Stimulated activated CD4-positive, alpha-beta T cell treated with anti-CD3 and anti-CD28 coated beads, Interleukin-2, amount 100 ng/mL, for 48 hours (primary cell): Measurements from ENCODE around the gene GLRA3.
"Not testable (repeated sequence)": the region's sequence is repeated elsewhere in the genome, so short reads cannot be mapped to it uniquely, and the experiment has no call there.

Source experiments
- DNase-seq, 2 donors: peaks; one replicate each; pipeline ENCODE4 v3.0.0-alpha.2; 2020

Gene GLRA3

GRCh38 chr4:174808836-174809235 is 20.2 kb downstream of the GLRA3 start:
- no peak for DNase-seq

DNA sequence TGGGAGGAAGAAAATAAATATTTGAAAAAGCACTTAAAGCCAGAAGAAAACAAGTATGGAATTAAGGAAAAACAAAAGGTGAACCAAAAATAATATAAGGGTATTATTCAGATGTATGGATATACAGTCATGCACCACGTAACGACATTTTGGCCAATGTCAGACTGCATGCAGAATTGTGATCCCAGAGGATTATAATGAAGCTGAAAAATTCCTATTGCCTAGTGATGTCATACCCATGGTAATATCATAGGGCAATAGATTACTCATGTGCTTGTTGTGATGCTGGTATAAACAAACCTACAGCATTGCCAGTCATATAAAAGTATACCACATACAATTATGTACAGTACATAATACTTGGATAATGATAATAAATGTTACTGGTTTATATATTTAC is 20.9 kb downstream of the GLRA3 start:
- no peak for DNase-seq

DNA sequence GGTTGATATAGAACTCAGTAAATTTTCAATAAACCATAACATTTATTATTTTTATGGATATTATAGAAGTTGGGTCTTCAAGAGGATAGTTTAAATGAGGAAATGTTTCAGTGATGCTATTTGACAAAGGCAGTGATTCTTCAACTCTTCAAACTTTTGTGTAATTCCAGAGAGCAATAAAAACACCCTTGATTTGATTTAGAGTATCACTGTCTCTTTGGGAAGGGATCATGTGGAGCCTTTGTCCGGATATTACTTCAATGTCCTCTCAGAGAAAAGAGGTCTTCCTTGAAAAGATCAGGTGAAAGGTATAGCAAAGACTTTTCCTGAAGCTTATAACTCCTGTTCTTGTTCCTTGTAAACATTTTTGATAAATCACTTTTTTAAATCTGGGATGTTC is 23.3 kb downstream of the GLRA3 start:
- DNase-seq, result no peak

DNA sequence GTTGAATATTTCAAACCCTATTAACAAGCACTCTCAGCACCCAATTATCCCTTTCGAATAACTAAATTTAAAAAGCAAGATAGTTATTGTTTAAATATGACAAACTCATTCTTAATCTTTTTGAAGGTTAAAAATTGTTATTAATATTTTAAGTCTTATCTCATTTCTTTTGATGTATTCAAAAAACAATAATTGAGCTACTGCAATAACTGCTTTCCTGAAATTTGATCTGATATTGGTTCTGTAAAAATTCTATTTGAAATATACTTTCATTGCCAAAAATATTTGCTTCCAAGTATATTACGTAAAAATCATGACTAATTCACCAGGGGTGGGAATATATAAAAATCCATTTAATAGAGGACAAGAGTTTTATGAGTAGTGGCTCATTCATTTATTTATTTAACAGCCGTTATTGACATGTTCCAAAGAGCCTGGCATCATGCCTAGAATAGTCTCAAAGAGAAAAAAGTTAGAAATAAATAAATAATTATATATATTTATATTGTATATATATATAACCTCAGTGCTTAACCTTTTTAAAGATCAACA is 34.4 kb downstream of the GLRA3 start:
- no peak for DNase-seq

- DNase-seq, result no peak
Measured at GRCh38 chr4:174789657-174790056, 39.4 kb downstream of the GLRA3 start.

- not testable (repeated sequence) for DNase-seq
Measured at GRCh38 chr4:174778274-174778986, 50.6 kb downstream of the GLRA3 start.

GRCh38 chr4:174775366-174775765 is 53.7 kb downstream of the GLRA3 start:
- no peak for DNase-seq

DNA sequence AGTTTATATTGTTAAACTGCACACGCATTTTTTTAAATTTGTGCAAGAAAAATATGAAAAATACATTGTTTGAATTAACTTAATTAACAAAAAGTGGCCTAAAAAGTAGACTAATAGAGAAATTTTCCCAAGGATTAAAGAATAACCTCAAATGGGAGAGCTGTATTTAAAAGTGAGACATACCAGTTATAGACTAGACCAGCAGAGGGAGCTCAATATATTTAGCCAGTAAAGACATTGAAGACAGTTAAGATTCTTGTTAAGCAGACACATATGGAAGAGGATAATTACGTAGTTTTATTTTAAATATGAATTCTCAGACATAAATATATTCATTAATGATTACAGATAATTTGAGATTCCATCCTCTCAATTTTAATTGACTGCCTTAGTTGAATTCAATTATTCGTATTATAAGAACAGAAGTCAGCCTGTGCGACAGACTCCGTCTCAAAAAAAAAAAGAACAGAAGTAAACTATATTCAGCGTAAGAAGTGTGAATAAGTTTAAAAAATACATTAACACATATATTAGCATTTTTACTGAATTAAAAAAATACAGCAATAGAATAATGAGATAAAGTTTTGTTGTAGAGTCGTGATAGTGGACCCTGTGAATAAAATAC is 64.8 kb downstream of the GLRA3 start:
- no peak for DNase-seq

GRCh38 chr4:174763454-174764104 is 65.5 kb downstream of the GLRA3 start:
- no peak for DNase-seq

DNA sequence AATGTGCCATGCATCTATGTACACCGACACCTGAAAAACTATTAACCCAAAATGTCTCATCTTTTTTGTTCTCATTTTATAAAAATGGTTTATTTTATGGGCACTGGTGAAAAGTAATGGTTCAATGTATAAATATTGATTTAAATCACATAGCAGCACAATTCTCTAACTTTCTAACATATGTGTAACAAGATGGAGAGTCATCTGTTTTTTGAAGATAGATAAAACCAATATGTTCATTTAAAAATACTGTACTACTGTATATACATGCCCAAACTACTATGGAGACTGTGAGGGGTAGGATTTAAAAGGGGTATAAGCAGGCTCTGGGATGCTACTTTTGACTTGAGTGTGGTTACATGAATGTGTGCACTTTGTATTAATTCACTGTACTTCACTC is 67.6 kb downstream of the GLRA3 start:
- DNase-seq, result no peak

DNA sequence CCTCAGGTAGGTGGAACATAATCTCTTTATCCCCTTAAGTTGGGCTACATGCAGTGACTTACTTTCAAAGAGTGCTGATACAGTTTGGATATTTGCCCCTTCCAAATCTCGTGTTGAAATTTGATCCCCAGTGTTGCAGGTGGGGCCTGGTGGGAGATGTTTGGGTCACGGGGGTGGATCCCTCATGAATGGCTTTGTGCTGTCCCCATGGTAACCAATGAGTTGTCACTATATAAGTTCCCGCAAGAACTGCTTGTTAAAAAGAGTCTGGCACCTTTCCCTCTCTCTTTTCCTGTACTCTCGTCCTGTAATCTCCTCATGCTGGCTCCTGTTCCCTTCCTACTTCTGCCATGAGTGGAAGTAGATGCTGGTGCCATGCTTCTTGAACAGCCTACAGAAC is 71.3 kb downstream of the GLRA3 start:
- no peak for DNase-seq

DNA sequence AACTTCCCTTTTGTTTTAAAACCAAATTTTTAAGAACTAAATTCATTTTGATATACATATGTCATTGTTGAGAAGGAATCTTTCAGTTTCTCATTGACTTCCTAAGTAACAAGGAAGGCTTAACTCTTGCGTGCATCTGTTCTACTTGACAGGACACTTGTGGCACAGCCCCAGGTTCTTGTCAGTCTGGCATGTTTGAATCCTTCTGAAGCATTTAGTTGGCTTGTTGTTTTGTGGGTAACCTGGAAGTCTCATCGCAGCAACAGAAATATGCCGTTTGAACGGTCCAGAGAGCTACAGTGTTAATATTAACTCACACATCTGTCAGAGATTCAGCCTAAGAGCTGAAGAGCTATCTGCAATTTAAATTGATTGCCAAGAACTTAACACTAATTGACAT is 76.0 kb downstream of the GLRA3 start:
- DNase-seq, result no peak

DNA sequence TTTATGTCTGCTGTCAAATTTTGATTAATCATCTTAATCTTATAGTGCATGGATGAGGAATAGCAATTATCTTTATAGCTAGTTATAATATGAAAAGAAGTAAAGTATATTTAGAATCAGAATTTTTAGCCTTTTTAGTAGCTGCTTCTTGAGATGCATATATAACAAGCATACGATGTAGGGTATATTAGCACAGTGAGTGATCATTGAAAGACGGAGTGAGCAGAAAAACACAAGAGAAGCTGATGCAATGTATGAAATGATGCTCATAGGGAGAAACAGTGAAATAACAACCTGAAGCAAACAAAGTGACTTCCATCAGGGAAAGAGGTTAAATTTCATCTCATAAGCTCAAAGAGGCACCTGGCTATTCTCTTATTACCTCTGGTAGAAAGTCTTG is 77.0 kb downstream of the GLRA3 start:
- DNase-seq, result no peak

DNA sequence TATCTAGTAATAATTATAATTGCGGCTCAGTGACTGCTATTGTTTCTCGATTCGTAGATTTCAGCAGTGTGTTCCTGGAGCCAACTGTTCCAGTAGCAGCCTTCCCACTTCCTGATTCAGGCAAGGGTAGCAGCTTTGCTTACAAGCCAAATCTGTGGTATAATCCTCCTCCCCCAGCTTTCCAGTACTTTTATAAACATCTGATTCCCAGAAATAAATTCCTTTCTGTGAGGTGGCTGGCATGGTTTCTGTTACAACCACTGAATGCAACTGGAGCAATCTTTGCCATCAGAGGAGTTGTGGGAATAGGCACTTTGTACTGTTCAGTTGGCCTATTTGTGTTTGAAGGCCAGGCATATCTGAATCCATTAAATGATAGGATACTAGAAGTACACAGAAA is 80.0 kb downstream of the GLRA3 start:
- no peak for DNase-seq

DNA sequence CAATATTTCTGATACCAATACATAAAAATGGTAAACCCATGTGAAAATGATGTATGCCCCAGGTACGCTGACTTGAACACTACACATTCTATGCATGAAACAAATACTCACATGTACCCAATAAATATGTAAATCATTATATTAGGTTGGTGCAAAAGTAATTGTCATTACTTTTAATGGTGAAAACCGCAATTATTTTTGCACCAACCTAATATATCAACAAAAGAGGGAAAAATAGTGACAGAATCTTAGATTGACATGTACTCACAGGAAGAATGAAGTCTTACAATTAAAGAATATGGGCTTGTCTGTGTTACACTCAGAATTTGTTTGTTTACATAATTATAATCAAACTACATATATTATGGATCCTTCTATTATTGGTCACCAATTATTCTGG is 82.3 kb downstream of the GLRA3 start:
- DNase-seq, result no peak

DNA sequence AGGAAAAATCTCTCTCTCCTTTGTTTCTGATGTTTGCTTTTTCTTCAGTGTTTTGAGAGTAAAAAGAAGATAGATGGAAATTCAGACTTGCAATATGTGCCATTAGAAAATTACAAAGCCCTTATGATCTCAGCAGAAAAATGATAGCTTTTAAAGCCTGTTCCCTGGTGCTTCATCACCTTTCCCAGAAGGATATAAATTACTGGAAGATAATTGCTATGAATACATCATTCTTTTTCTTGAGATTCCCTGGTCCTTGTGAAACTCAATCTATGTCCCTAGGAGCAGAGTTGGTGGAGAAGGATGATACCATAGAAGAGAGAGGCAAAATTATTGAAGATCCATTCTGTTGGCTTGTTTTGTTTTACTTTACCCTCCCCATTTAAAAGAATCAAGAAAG is 86.5 kb downstream of the GLRA3 start:
- DNase-seq, result no peak

DNA sequence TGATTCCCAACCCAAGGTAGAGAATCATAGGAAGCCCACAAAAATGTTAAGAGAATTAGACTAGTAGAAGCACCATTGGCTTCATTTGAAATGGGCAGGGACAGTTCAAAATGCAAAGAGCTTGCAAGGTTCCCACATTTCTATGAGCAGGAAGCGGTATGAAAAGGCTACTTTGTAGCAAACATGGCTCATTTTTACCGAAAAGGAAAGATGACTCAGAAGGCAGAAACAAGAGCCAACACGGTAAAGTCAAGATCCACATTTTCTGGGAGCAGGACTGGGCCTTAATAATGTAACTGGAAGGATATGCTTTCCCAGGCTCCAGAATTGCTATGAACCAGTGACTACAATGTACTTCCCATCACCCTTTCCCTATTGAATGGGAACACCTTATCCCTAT is 89.5 kb downstream of the GLRA3 start:
- no peak for DNase-seq

GRCh38 chr4:174734181-174734580 is 94.9 kb downstream of the GLRA3 start:
- no peak for DNase-seq

DNA sequence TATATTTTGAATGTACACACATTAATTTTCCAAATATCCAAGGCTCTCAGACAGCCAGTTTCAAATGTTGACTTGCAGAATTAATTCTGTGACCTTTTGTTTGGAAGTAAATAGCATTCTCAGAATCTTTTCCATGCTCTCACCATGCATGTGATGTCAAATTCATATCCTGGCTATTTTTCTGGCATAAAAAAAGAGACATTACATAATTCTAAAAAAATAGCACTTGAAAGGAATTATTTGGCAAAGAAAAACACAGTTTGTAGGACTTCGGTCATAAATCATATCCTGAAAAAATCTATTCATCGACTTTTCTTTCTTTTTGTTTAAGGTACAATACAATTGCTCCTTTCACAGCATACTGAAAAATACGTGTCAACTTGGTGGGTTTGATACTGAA is 111.2 kb downstream of the GLRA3 start:
- DNase-seq, result no peak

GRCh38 chr4:174716986-174717770 is 111.9 kb downstream of the GLRA3 start:
- DNase-seq, result no peak

GRCh38 chr4:174714393-174715211 is 114.4 kb downstream of the GLRA3 start:
- peak in 1 of 2 donors; percentile 2 for DNase-seq

DNA sequence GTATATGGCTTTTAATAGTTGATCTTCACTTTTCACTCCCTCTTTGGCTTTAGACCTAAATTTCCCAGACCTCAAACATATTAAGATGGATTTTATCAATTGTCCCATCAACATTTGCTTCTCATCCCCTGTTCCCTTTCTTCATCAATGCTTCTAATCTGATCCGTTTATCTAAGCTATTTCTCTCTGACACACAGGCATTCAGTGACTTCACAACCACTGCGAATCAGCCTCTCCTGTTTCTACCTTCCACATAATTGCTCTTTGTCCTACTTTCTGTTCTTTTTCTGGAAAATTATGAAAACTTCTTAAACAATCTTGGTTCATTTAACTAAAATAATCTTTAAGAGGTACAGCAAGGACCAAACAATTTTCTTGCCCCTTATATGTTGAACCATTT is 115.2 kb downstream of the GLRA3 start:
- DNase-seq, result no peak
